ENCODE results near the gene MINDY1.

Gene MINDY1

GRCh38 chr1:150994248-150994647 is 12.5 kb downstream of the MINDY1 start:
- no peak for DNase-seq (ENCODE audit: low read depth in 1 of 2, low spot score in 1 of 2)

- no peak for DNase-seq (ENCODE audit: low read depth in 1 of 2, low spot score in 1 of 2)
These were observed 14.1 kb downstream of the MINDY1 start for GRCh38 chr1:150992626-150993025.

GRCh38 chr1:150987924-150988323 is 18.8 kb downstream of the MINDY1 start:
- no peak for DNase-seq (ENCODE audit: low read depth in 1 of 2, low spot score in 1 of 2)

- DNase-seq (ENCODE audit: low read depth in 1 of 2, low spot score in 1 of 2), result no peak
These were observed 21.4 kb downstream of the MINDY1 start for GRCh38 chr1:150985179-150985825.

- DNase-seq (ENCODE audit: low read depth in 1 of 2, low spot score in 1 of 2), result no peak
These were observed 24.6 kb downstream of the MINDY1 start, which contains the start of gene ANXA9 for GRCh38 chr1:150981805-150982712. Gene ANXA9 (plus strand): TSS chr1:150982292. CDS start chr1:150983106, 814 bp downstream.

GRCh38 chr1:150981177-150981804 is 25.4 kb downstream of the MINDY1 start:
- no peak for DNase-seq (ENCODE audit: low read depth in 1 of 2, low spot score in 1 of 2)

- peak; percentile 79 to 87 for DNase-seq (ENCODE audit: low read depth in 1 of 2, low spot score in 1 of 2)
These were observed 27.3 kb downstream of the MINDY1 start for GRCh38 chr1:150979092-150980056.

GRCh38 chr1:150976879-150977694 is 29.6 kb downstream of the MINDY1 start:
- DNase-seq (ENCODE audit: low read depth in 1 of 2, low spot score in 1 of 2), result peak; percentile 46 to 56

GRCh38 chr1:150976401-150976821 is 30.3 kb downstream of the MINDY1 start:
- DNase-seq (ENCODE audit: low read depth in 1 of 2, low spot score in 1 of 2), result no peak

- DNase-seq (ENCODE audit: low read depth in 1 of 2, low spot score in 1 of 2), result peak in 1 of 2 donors; percentile 42
These were observed 31.9 kb downstream of the MINDY1 start, which contains the start of gene CERS2 for GRCh38 chr1:150974580-150975478. Gene CERS2 (minus strand): TSS chr1:150974835. CDS start chr1:150969090, 5,745 bp downstream.

GRCh38 chr1:150973836-150974579 is 32.7 kb downstream of the MINDY1 start:
- DNase-seq (ENCODE audit: low read depth in 1 of 2, low spot score in 1 of 2), result peak in 1 of 2 donors; percentile 36

- no peak for DNase-seq (ENCODE audit: low read depth in 1 of 2, low spot score in 1 of 2)
These were observed 33.4 kb downstream of the MINDY1 start for GRCh38 chr1:150973258-150973835.

- no peak for DNase-seq (ENCODE audit: low read depth in 1 of 2, low spot score in 1 of 2)
These were observed 34.2 kb downstream of the MINDY1 start for GRCh38 chr1:150972417-150972940.

GRCh38 chr1:150971583-150972416 is 34.9 kb downstream of the MINDY1 start:
- DNase-seq (ENCODE audit: low read depth in 1 of 2, low spot score in 1 of 2), result no peak

- DNase-seq (ENCODE audit: low read depth in 1 of 2, low spot score in 1 of 2), result no peak
These were observed 35.7 kb downstream of the MINDY1 start for GRCh38 chr1:150970808-150971582.

GRCh38 chr1:150969626-150970025 is 37.1 kb downstream of the MINDY1 start:
- DNase-seq (ENCODE audit: low read depth in 1 of 2, low spot score in 1 of 2), result no peak

Data from activated CD4-positive, alpha-beta T cell treated with anti-CD3 and anti-CD28 coated beads, Interleukin-2, amount 50 U/mL, for 24 hours (primary cell).